ENCODE measurements around the gene RERG. TPM values are rescaled to one million over a fixed set of nuclear protein-coding genes. Genes with fewer than 3 reads are reported as not detected.

RERG gene
- total and polyA plus RNA-seq, 2 experiments from 2014 or later = 1.1 to 1.5 TPM

- Histone ChIP-seq H3K79me2 (replicated peaks; ENCODE audit: insufficient read depth) (no peaks in the 10 kb centered on the region), H3K36me3 (ENCODE audit: insufficient read depth) (no peaks in the 10 kb centered on the region), H3K9me2 (ENCODE audit: insufficient read depth) (no peaks in the 10 kb centered on the region), H3K4me3 (no peak overlapping the region), H3K4me1 (ENCODE audit: insufficient read depth) (no peaks in the 10 kb centered on the region), H4K20me1 (replicated peaks; ENCODE audit: insufficient read depth) (no peaks in the 10 kb centered on the region; the same call in 1 of the 2 replicates), H3K27ac (ENCODE audit: low read depth) (no peak overlapping the region), H2AFZ (no peak overlapping the region), H3F3A (replicated peaks; ENCODE audit: low read depth) (no peaks in the 10 kb centered on the region), H3K4me2 (no peak overlapping the region), H3K27me3 (ENCODE audit: insufficient read depth) (no peaks in the 10 kb centered on the region)
- no peak for ATAC-seq
- no peaks in the 10 kb centered on the region for H3K36me3 Mint-ChIP-seq (ENCODE audit: low read depth)
- H3K27me3 Mint-ChIP-seq (ENCODE audit: insufficient read depth, low read depth, poor library complexity) = peaks cover 2% of the 10 kb centered on the region
- no peak for DNase-seq (ENCODE audit: low spot score)
- no peak overlapping the region for H3K27ac Mint-ChIP-seq
- H3K9me3 Mint-ChIP-seq = no peaks in the 10 kb centered on the region; the same call in 2 of the 3 replicates
- no peaks in the 10 kb centered on the region for H3K4me1 Mint-ChIP-seq
- H3K4me3 Mint-ChIP-seq = no peak overlapping the region
- TF ChIP-seq EZH2phosphoT487 (IDR thresholded peaks at IDR 0.05; ENCODE audit: unreplicated experiment) (no peak), ZNF462 (CRISPR knock-in tag; IDR thresholded peaks at IDR 0.05) (no peak), EZH2 (IDR thresholded peaks at IDR 0.05; ENCODE audit: low read depth, unreplicated experiment) (no peak), STAT1 (IDR thresholded peaks at IDR 0.05; ENCODE audit: unreplicated experiment) (no peak)
Observed at GRCh38 chr12:15157269-15157671, 63.9 kb downstream of the RERG start.

- DNase-seq (ENCODE audit: low spot score) (no peak), ATAC-seq (no peak)
- Histone ChIP-seq H3K27me3 (ENCODE audit: insufficient read depth) (no peaks in the 10 kb centered on the region), H4K20me1 (replicated peaks; ENCODE audit: insufficient read depth) (no peaks in the 10 kb centered on the region; the same call in 1 of the 2 replicates), H3K9me2 (ENCODE audit: insufficient read depth) (no peaks in the 10 kb centered on the region), H3K4me1 (ENCODE audit: insufficient read depth) (no peaks in the 10 kb centered on the region), H3K4me2 (no peak overlapping the region), H3K36me3 (ENCODE audit: insufficient read depth) (no peaks in the 10 kb centered on the region), H3K79me2 (replicated peaks; ENCODE audit: insufficient read depth) (no peaks in the 10 kb centered on the region), H3K4me3 (no peak overlapping the region), H3F3A (replicated peaks; ENCODE audit: low read depth) (no peaks in the 10 kb centered on the region), H2AFZ (no peak overlapping the region), H3K27ac (ENCODE audit: low read depth) (no peak overlapping the region)
- Mint-ChIP-seq H3K9me3 (no peaks in the 10 kb centered on the region; the same call in 2 of the 3 replicates), H3K4me1 (no peaks in the 10 kb centered on the region), H3K27ac (no peak overlapping the region), H3K4me3 (no peak overlapping the region), H3K27me3 (ENCODE audit: insufficient read depth, low read depth, poor library complexity) (peaks cover 2% of the 10 kb centered on the region), H3K36me3 (ENCODE audit: low read depth) (no peaks in the 10 kb centered on the region)
- TF ChIP-seq ZNF331 (CRISPR knock-in tag; IDR thresholded peaks at IDR 0.05; ENCODE audit: low read depth) (no peak), NANOG (IDR thresholded peaks at IDR 0.05; ENCODE audit: borderline replicate concordance) (no peak), ETS1 (IDR thresholded peaks at IDR 0.05) (no peak), POLR2AphosphoS5 (IDR thresholded peaks at IDR 0.05; ENCODE audit: low read depth) (no peak), STAT1 (IDR thresholded peaks at IDR 0.05; ENCODE audit: unreplicated experiment) (no peak), EZH2 (IDR thresholded peaks at IDR 0.05; ENCODE audit: low read depth, unreplicated experiment) (no peak), CREB1 (CRISPR knock-in tag; IDR thresholded peaks at IDR 0.05; ENCODE audit: low read depth) (no peak), JUNB (IDR thresholded peaks at IDR 0.05; ENCODE audit: unreplicated experiment) (no peak), ZNF114 (CRISPR knock-in tag; IDR thresholded peaks at IDR 0.05) (no peak), EZH2phosphoT487 (IDR thresholded peaks at IDR 0.05; ENCODE audit: unreplicated experiment) (no peak)
Observed at GRCh38 chr12:15155271-15155670, 65.9 kb downstream of the RERG start.
